C4-2B (cell line): ENCODE results near the gene SLC8A3.

Experiments used
- H3K27ac ChIP-seq: fragments of 450-650 bp; 2 replicates; pipeline ENCODE4 v1.5.1; 2017
- ZFX ChIP-seq: fragments of 450-650 bp; IDR thresholded peaks from 2 replicates; pipeline ENCODE4 v1.6.1; 2017
- TF ChIP-seq, protein P1 (sequence below): fragments of 450-650 bp; conservative IDR thresholded peaks from 2 replicates; pipeline ENCODE4 v1.5.1; 2017; ENCODE audit warnings: mild to moderate bottlenecking

SLC8A3 gene

DNA sequence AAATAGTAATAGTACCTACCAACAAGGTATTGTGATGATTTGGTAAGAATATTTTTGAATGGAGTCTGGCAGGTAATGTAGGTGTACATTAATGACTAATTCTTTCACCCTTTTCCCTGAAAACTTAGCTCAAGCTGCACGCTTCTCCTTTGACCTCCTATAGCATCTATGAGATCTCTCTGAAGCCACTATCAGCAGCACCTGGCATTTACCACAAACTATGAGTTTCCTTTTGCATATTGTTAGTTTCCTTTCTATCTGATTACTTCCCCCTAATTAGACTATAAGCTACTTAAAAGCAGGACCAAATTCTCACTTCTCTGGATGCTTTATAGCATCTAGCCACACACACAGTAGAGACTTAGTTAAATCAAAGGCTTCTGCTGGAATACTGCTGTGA is 48.1 kb downstream of the SLC8A3 start:
- TF ChIP-seq ZFX, result no peak
- no peak overlapping the region for H3K27ac ChIP-seq

DNA sequence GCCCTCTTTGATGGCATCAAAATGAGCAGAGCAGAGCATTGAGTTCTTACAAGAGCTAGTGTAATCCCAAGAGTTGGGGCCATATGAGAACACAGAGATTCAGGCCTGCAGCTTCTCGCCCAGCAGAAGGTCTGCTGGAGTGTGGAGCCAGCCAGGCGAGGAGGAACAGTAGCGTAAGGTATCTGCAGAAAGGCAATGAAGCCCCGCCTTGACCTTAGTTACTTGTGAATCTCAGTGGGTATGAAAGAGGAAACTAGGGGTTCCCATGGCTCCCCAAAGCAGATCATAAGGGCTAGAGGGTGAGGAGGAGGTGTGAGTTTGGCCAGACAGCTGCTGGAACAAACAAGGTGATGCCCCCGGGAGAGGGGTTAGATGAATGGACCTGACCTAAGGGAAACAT is 49.4 kb downstream of the SLC8A3 start:
- TF ChIP-seq, protein P1, sequence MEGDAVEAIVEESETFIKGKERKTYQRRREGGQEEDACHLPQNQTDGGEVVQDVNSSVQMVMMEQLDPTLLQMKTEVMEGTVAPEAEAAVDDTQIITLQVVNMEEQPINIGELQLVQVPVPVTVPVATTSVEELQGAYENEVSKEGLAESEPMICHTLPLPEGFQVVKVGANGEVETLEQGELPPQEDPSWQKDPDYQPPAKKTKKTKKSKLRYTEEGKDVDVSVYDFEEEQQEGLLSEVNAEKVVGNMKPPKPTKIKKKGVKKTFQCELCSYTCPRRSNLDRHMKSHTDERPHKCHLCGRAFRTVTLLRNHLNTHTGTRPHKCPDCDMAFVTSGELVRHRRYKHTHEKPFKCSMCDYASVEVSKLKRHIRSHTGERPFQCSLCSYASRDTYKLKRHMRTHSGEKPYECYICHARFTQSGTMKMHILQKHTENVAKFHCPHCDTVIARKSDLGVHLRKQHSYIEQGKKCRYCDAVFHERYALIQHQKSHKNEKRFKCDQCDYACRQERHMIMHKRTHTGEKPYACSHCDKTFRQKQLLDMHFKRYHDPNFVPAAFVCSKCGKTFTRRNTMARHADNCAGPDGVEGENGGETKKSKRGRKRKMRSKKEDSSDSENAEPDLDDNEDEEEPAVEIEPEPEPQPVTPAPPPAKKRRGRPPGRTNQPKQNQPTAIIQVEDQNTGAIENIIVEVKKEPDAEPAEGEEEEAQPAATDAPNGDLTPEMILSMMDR, result no peak
- no peak for TF ChIP-seq ZFX
- no peak overlapping the region for H3K27ac ChIP-seq

DNA sequence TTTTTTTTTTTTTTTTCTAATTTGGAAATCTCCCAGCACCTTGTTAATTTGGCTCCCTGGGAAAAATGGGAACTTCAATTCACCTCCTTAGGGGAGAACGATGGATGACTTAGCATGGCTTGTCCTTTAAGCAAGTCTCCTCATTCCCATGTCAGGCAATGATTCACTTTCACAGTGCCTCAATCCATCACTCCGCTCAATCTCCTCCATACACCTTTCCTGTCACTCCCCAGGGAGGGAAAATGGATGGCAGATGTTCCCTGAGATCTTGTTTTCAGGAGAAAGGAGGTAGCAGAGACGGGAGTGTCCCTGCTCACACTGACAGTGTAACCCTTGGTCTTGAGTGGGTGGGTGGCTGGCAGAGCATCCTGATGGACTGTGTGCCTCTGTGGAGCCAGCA is 51.0 kb downstream of the SLC8A3 start:
- H3K27ac ChIP-seq, result no peak overlapping the region
- TF ChIP-seq, protein P1, result no peak
- TF ChIP-seq ZFX, result no peak

DNA sequence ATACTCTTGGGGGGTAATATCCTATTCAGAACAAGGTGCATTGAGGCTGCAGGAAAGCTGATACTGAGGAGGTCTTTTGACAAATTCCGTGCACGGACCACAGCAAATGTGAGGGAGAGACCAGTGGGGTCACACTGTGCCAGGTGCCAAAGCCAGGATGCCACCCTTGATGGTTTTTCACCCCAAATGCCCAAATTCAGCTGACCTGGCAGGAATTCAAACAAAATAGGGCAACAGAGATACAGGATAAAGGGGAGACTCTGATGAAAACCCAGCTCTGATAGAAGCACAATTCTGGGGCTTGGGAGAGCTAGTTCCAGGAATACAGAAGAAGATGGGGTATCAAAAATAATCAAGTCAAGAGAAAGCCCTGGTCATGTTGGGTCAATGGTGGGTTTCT is 55.3 kb downstream of the SLC8A3 start:
- no peak overlapping the region for H3K27ac ChIP-seq
- no peak for TF ChIP-seq ZFX
- TF ChIP-seq, protein P1, result no peak

GRCh38 chr14:70130482-70130881 is 58.3 kb downstream of the SLC8A3 start:
- no peak overlapping the region for H3K27ac ChIP-seq
- TF ChIP-seq, protein P1, result no peak
- no peak for TF ChIP-seq ZFX

- TF ChIP-seq, protein P1, result no peak
- TF ChIP-seq ZFX, result no peak
- no peak overlapping the region for H3K27ac ChIP-seq
These were observed 61.6 kb downstream of the SLC8A3 start for GRCh38 chr14:70127186-70127585.

- H3K27ac ChIP-seq, result no peak overlapping the region
- no peak for TF ChIP-seq ZFX
- TF ChIP-seq, protein P1, result no peak
These were observed 65.0 kb downstream of the SLC8A3 start for GRCh38 chr14:70123796-70124195.

DNA sequence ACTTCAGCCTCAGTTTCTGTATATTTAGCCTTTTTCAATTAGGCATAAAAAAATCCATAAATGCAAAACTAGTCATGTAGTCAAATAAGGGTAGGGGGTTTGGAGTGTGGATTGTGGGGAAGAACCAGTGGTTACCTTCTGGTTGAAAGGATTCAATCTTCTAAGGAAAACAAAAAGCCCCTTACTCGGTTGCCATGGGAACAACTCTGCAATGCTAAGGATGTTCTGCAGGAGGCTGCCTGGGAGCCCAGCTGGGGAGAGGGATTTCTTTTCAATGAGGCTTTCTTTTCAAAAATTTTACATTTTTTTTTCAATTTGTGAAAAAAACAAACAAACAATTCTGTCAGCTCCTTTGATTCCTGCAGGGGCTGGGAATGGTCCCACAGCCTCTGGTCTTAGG is 67.2 kb downstream of the SLC8A3 start:
- TF ChIP-seq, protein P1, result no peak
- no peak for TF ChIP-seq ZFX

More for the DNA sequence above, 67.2 kb downstream of the SLC8A3 start:
- no peak overlapping the region for H3K27ac ChIP-seq
